Dermis blood vessel endothelial cell (primary cell): Measurements from ENCODE around the gene PLCH1. TPM values are rescaled to one million over a fixed set of nuclear protein-coding genes. Genes with fewer than 3 reads are reported as not detected.

Experiments
- DNase-seq: peaks from one replicate; pipeline ENCODE4 v3.0.0; 2010
- total RNA-seq: library from RNA; depleted of rRNA; stranded (reverse); fragments of >200 nt; gene quantifications from 2 replicates; pipeline ENCODE4 v1.2.3, GENCODE V29; 2014

The PLCH1 gene
- total RNA-seq, 1 donor from 2014 or later = not detected

DNA sequence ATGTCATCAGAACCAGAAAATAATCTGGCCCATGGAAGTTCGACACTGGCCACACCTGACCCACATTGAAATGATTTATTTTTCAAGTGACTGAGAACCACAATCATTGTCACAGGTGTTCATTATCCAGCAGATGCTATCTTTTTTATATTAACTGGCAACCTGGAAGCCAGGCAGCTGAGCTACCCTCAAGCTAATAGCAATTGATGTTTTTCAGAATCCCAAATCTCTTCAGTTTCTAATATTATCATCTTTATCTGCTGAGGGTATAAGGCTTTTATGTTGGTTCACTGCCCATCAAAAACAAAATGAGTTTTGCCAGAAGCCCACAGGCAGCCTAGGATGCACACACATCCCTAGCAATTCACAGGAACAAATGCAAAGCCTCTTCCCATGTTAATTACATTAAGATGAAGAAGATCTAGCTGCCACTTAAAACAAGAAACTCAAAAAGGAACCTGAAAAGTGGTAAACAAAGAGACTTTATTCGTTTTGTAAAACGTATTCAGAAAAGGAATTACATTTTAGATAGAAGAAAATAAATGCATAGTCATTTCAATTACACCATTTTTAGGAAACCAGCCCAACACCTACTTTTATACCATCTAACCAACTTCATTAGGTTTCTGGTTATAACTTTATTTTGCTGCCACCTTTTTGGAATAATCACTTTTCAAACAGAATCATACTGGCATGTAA lies 410.5 kb downstream of the PLCH1 start:
- DNase-seq = no peak

DNA sequence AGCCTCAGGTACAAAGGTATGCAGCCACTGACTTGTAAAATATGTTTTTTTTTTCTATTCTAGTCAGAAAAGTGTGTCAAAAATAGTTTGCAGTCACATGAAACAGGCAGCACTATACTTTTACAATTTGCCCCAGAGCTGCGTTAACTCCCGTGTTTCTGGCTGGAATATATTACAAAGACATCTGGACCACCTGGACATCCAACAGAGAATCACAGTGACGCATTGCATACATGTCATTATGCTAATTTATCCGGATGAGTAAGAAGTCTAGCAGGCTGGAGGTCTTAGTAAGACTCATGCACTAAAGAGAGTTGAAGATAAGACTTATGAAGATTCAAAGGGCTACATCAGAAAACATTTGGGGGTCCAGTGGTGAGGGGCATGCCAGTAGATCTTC lies 412.2 kb downstream of the PLCH1 start:
- DNase-seq = no peak

DNA sequence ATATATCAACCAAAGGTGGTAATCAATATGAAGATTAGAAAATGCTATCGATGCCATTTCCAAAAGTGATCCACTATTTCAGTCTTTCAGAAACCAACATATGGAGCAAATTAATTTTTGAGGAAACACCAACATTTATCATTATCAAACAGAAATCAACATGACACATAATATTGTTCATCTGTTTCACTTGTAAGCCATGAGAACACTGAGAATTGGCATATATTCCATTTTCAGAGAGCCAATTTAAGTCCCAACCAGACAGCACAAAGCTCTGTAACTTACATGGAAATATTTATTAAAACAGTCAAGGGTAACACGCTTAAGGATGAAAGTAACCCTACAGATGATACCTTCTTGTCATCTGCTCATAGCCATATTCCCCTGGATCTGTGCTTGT lies 413.8 kb downstream of the PLCH1 start:
- no peak for DNase-seq

DNA sequence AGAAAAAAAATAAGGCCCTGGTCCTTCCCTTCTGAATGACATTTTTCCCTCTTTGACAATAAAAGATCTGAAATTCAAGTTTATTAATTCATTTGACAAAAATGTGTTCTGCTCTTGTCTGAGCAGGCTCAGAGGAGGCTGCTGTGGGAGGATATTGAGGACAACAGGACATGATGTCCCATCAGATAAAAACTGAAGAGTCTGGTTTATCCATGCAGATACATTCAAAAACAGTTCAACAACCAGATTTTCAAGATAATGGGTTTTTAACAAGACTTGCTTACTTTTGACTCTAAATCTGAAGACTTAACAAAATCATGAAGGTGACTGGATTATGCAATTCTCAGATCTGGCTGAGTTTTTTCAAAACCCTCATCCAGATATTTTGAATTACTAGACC lies 414.5 kb downstream of the PLCH1 start:
- no peak for DNase-seq

DNA sequence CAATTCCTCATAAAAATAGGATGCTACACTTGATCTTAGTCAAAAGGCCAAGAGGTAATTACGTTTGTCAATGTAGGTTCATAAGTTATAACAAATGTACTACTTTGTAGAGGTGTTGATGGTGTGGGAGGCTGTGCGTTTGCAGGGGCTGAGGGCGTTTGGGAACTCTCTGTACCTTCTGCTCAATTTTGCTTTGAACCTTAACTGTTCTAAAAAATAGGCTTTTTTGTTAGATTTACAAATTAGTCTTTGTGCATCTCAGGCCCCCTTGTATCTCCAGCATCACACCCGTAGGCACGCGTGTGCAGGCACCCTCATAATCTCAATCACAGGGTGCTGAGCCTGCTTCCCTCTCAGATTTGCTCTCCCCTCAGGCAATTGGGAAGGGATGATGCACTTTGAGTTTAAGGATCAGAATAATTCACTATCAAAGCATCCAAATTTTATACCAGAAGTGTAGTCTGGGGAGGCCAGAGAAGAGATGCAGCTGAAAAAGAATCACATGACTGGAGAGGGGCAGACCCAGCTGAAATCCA lies 415.3 kb downstream of the PLCH1 start:
- no peak for DNase-seq

DNA sequence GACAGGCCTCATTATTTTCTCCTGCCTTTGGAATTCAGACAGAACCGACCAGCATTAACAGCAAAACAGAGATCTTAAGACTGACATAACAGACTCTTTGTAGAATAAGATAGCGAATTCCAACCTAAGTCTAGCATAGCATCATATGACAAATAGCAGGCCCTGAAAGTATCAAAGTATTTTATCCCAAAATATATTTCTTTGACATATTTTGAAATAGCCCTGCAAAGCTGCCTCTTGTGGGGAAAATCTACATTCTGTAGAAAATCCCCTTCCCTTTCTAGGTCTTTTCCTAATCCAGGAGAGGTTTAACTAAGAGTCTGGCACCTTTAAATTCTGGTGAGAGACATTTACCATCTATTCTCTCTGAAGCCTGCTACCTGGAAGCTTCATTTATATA lies 417.0 kb downstream of the PLCH1 start:
- no peak for DNase-seq

DNA sequence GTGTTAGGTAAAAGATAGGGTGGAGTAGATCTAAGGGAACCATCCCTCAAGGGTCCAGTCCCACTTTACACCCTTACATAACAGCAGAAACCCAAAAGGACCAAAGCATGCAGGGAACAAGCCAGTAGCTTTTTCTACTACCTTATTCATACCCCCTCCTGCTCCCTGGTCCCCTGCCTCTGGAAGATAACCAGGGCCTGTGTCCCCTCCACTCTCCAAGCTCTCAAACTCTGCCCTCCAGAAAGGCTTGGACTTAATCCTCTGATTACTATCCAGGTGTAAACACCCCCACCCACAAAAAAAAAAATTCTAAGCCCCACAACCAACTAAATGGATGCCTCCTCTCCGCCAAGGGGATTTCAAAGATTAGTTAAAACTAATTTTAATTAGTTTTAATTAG lies 417.4 kb downstream of the PLCH1 start:
- DNase-seq = no peak

DNA sequence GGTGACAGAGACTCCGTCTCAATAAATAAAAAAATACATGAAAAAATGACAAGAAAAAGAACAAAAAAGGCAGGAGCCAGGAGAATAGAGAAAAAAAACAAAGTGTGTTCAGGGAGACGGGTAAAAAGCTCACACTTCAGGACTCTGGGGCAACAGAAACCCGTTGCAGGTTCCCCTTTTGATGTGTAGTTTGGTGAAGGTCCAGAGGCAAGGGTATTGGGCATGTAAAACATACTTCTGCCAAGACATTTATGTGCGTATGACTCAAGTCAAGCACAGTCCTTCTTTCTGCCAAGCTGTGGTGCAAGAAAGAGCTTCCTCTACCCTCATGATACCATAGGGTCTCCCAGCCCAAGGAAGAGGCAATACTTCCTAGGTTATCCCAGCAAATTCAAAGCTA lies 418.0 kb downstream of the PLCH1 start:
- DNase-seq = no peak

DNA sequence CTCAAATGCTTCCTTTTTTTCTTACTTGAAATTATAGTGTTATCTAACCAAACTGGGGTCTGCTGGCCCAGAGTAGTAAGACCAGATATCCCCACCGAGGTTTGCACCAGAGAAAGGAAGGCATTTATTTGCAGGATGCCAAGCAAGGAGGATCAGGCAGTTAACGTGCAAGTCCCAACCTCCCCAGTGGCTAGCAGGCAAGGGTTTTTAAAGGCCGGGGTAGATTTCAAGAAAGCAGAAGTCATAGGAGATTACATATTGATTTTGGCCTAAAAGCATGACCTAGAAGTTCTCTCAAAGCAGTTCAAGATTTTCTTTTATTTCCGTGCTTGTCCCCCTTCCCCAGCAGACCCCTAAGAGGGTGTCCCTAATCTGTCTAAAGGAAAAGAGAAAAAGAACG lies 418.6 kb downstream of the PLCH1 start:
- no peak for DNase-seq

Other genes starting within 250 kb of the PLCH1 start
- gene C3orf33, start 61.2 kb upstream of the PLCH1 start, total RNA-seq = 0.98 and 2.0 TPM in 2 replicates
- gene SLC33A1, start 109.4 kb upstream of the PLCH1 start, total RNA-seq = 34.3 and 37.8 TPM in 2 replicates
- gene GMPS, start 125.6 kb upstream of the PLCH1 start, total RNA-seq = 34.0 and 65.1 TPM in 2 replicates